ENCODE data around the gene HPX.

Gene HPX

DNA sequence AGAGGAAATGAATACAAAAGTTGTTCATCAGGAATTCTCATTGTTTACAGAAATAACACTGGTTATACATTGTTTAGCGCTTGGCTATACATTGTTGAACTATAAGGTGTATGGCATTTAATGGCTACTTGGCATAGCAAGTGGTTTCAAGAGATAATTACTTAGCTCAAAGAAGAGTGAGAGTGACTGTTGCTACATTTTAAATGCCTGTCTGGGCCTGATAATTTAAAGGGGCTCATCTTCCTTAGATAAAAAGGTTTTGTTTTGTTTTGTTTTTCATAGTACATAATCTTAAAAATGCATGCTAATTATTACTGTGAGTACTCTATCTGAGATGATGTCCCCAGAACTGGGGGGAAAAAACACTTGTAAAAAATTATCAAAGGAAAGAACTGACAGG is 52.0 kb downstream of the HPX start:
- no peak for DNase-seq

DNA sequence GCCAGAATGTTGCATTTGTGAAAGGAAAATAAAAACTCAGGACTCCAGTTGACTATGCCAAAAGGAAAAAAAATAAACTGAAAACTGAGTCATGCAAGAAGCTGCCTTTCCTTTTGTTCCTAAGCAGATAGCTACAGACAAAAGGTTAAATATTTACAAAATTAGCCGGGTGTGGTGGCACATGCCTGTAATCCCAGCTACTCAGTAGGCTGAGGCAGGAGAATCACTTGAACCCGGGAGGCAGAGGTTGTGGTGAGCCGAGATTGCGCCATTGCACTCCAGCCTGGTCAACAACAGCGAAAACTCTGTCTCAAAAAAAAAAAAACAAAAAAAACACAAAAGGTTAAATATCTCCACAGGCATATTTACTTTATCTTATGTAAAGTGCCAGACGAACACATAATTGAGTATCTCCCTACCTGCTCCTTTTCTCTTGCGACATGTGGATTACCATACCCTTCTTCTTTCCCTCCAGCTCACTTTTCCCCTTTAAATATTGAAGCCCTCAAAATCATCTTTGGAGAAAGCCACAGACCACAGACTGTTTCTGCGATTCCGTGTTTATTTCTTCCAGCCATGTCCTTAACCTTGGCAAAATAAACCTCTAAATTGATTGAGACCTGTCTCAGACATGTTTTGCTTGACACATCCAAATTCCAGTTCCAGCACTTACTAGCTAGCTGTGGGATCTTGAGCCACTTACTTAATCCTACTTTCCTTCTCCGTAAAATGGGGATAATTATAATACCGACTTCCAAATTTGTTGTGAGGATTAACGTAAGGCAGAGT is 52.8 kb downstream of the HPX start:
- DNase-seq: no peak

DNA sequence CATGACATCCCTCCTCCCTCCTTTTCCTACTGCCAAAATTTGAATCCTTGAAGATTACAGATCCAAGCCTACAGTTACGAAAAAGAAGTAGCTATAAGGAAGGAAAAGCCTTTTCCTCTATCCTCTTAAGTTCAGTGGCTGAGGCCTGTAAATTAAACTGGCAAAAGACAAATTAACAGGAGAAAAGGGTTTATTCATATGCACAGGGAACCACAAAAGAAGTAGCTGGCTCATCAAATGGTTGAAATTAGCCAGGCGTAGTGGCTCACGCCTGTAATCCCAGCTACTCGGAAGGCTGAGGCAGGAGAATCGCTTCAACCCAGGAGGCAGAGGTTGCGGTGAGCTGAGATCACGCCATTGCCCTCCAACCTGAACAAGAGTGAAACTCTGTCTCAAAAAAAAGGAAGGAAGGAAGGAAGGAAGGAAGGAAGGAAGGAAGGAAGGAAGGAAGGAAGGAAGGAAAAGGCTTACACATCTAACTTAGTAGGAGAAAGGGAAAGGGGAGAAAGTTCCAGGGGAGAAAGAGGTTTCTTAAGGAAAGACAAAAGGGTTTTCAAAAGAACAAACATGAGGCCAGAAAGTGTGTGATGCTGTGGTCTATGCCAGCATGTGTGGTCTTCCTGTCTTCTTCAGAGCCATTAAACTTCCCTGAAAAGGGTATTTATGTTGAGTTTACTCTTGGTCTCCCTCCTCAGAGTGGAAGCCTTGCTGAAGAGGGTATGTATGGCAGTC is 55.6 kb downstream of the HPX start:
- DNase-seq: no peak
